GM12891 (cell line): ENCODE results near the gene PUS3.

Experiments used
- POLR2A ChIP-seq: IDR thresholded peaks from 2 replicates; pipeline ENCODE4 v1.6.1; 2011; ENCODE audit warnings: low read depth, low read length, control low read depth
- TAF1 ChIP-seq: IDR thresholded peaks from 2 replicates; pipeline ENCODE4 v1.6.1; 2011; ENCODE audit warnings: low read depth, low read length, control low read depth

DNA sequence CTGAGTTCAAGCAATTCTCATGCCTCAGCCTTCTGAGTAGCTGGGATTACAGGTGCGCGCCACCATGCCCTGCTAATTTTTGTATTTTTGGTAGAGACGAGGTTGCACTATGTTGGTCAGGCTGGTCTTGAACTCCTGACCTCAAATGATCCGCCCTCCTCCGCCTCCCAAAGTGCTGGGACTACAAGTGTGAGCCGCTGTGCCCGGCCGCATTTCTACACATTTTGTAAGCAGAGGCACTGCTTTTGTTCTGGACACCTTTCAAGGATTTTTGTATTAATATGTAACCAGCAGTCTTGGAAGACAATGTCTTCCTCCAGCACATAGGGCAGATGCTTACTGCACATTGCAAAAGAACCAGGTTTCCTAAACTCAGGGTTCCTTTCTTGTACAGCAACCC lies 31.5 kb upstream of the PUS3 start:
- TF ChIP-seq POLR2A: no peak
- no peak for TF ChIP-seq TAF1
